Stimulated activated CD4-positive, alpha-beta T cell treated with anti-CD3 and anti-CD28 coated beads, Interleukin-4, amount 100 ng/mL, for 48 hours (primary cell): ENCODE results near the gene RRAD.
"Not testable (repeated sequence)": the region's sequence is repeated elsewhere in the genome, so short reads cannot be mapped to it uniquely, and the experiment has no call there.

Experiments
- DNase-seq, 2 donors: peaks; one replicate each; pipeline ENCODE4 v3.0.0-alpha.2; 2020; ENCODE audit warnings: low read depth in 2 of 2

RRAD gene

GRCh38 chr16:66925322-66925840, at the start of gene RRAD:
Gene RRAD (minus strand): TSS chr16:66925535. CDS start chr16:66925179, 356 bp downstream.
- no peak for DNase-seq

GRCh38 chr16:66974932-66975246, 49.6 kb upstream of the RRAD start:
- peak; percentile 44 to 48 for DNase-seq

GRCh38 chr16:66974156-66974931, 49.0 kb upstream of the RRAD start:
- DNase-seq = not testable (repeated sequence)

GRCh38 chr16:66973716-66974115, 48.4 kb upstream of the RRAD start:
- DNase-seq = no peak

GRCh38 chr16:66972983-66973382, 47.6 kb upstream of the RRAD start:
- DNase-seq = no peak

- no peak for DNase-seq
These were observed 45.7 kb upstream of the RRAD start for GRCh38 chr16:66970775-66971720.

- DNase-seq = no peak
These were observed 43.5 kb upstream of the RRAD start for GRCh38 chr16:66968847-66969246.

GRCh38 chr16:66964049-66964448, 38.7 kb upstream of the RRAD start:
- DNase-seq = no peak

- no peak for DNase-seq
These were observed 36.6 kb upstream of the RRAD start for GRCh38 chr16:66961914-66962313.

GRCh38 chr16:66961065-66961744, 35.9 kb upstream of the RRAD start, which contains the start of gene CES3:
Gene CES3 (plus strand): TSS chr16:66961266. CDS start chr16:66961308, 42 bp downstream.
- peak; percentile 62 to 66 for DNase-seq

GRCh38 chr16:66960270-66960669, 34.9 kb upstream of the RRAD start:
- no peak for DNase-seq

GRCh38 chr16:66959704-66960161, 34.4 kb upstream of the RRAD start:
- no peak for DNase-seq

- no peak for DNase-seq
These were observed 33.7 kb upstream of the RRAD start for GRCh38 chr16:66958857-66959703.

GRCh38 chr16:66956154-66956457, 30.8 kb upstream of the RRAD start:
- not testable (repeated sequence) for DNase-seq

- DNase-seq = not testable (repeated sequence)
These were observed 30.2 kb upstream of the RRAD start for GRCh38 chr16:66955363-66956153.

GRCh38 chr16:66954097-66954659, 28.8 kb upstream of the RRAD start:
- peak; percentile 66 to 75 for DNase-seq

- no peak for DNase-seq
These were observed 28.2 kb upstream of the RRAD start for GRCh38 chr16:66953462-66954096.

GRCh38 chr16:66952430-66953110, 27.2 kb upstream of the RRAD start:
- DNase-seq = no peak
